ENCODE results near the gene SPDYA.

SPDYA gene

GRCh38 chr2:28833740-28834470 lies 23.3 kb downstream of the SPDYA start:
- DNase-seq, result no peak

GRCh38 chr2:28835781-28836180 lies 25.1 kb downstream of the SPDYA start:
- DNase-seq, result no peak

- no peak for DNase-seq
These were observed 28.3 kb downstream of the SPDYA start for GRCh38 chr2:28838971-28839370.

GRCh38 chr2:28842042-28842441 lies 31.4 kb downstream of the SPDYA start:
- DNase-seq, result no peak

- no peak for DNase-seq
These were observed 44.6 kb downstream of the SPDYA start for GRCh38 chr2:28855193-28855592.

- no peak for DNase-seq
These were observed 45.3 kb downstream of the SPDYA start for GRCh38 chr2:28855977-28856376.

GRCh38 chr2:28868611-28869010 lies 58.0 kb downstream of the SPDYA start:
- DNase-seq, result peak; percentile 85

- DNase-seq, result peak; percentile 77
These were observed 59.0 kb downstream of the SPDYA start for GRCh38 chr2:28869494-28870145.

GRCh38 chr2:28870146-28870891 lies 59.7 kb downstream of the SPDYA start, which contains the start of gene TRMT61B:
TRMT61B (minus strand) TSS chr2:28870309; CDS start chr2:28870277, 32 bp downstream.
- DNase-seq, result peak; percentile 98

GRCh38 chr2:28871620-28872019 lies 61.0 kb downstream of the SPDYA start:
- DNase-seq, result no peak

GRCh38 chr2:28880193-28880592 lies 69.6 kb downstream of the SPDYA start:
- no peak for DNase-seq

- no peak for DNase-seq
These were observed 82.9 kb downstream of the SPDYA start for GRCh38 chr2:28893488-28893887.

- peak; percentile 99 for DNase-seq
These were observed 84.0 kb downstream of the SPDYA start, which contains the start of gene WDR43 for GRCh38 chr2:28894470-28895188. WDR43 (plus strand) TSS chr2:28894667; CDS start chr2:28894699, 32 bp downstream.

GRCh38 chr2:28895189-28895893 lies 84.7 kb downstream of the SPDYA start:
- peak; percentile 65 for DNase-seq

GRCh38 chr2:28896906-28897305 lies 86.3 kb downstream of the SPDYA start:
- no peak for DNase-seq

GRCh38 chr2:28898048-28898447 lies 87.4 kb downstream of the SPDYA start:
- DNase-seq, result peak; percentile 12

Measured in NCI-H82 (cell line).